Panc1 (cell line): ENCODE data around the gene KREMEN2. TPM values are rescaled to one million over a fixed set of nuclear protein-coding genes. Genes with fewer than 3 reads are reported as not detected.

ENCODE experiments used
- ATAC-seq: fragments of 200-7000 bp; cut with Tn5 transposase; 2 replicates; pipeline ENCODE4 v1.9.1; 2020; ENCODE audit warnings: mild to moderate bottlenecking, moderate library complexity
- BruUV-seq: library from RNA; stranded (reverse); fragments of 400-500 nt; replicated peaks from 2 replicates; lab custom pipeline; 2021; lab: Mats Ljungman, UMichigan
- CTCF ChIA-PET: fragments of 300-600 bp; sonication (Branson Sonifier 250); formaldehyde crosslinking; loops from one replicate; lab custom pipeline; 2022; ENCODE audit warnings: antibody characterized with exemption; lab: Charles Lee
- POLR2A ChIA-PET: fragments of 300-600 bp; sonication (Branson Sonifier 250); formaldehyde crosslinking; loops from one replicate; lab custom pipeline; 2022; ENCODE audit warnings: antibody characterized with exemption; lab: Charles Lee
- DNase-seq: peaks from one replicate; pipeline ENCODE4 v3.0.0-alpha.2; 2010; ENCODE audit warnings: low read depth, low spot score
- H3K27ac ChIP-seq: 2 replicates; pipeline ENCODE4 v1.5.1; 2011; ENCODE audit warnings: mild to moderate bottlenecking, low read length, inconsistent platforms
- H3K27me3 ChIP-seq: fragments of 200-500 bp; sonication (Bioruptor generic); 2 replicates; pipeline ENCODE4 v1.6.0; 2014; ENCODE audit warnings: low read length, inconsistent platforms; ENCODE audit not compliant: control insufficient read depth, insufficient read depth
- H3K36me3 ChIP-seq: fragments of 200-500 bp; sonication (Bioruptor generic); 2 replicates; pipeline ENCODE4 v1.5.1; 2014; ENCODE audit warnings: inconsistent platforms, mild to moderate bottlenecking, low read length, moderate library complexity; ENCODE audit not compliant: control insufficient read depth, insufficient read depth
- H3K4me1 ChIP-seq: 2 replicates; pipeline ENCODE4 v1.5.1; 2011; ENCODE audit warnings: inconsistent platforms, mild to moderate bottlenecking, low read length, moderate library complexity; ENCODE audit not compliant: control insufficient read depth, insufficient read depth
- H3K4me3 ChIP-seq, 2 experiments: 2 replicates each; pipeline ENCODE4 v1.5.1; 2011 to 2012; ENCODE audit warnings: low read depth in 2 of 2, low read length in 2 of 2, mild to moderate bottlenecking in 2 of 2, inconsistent platforms in 1 of 2, moderate library complexity in 1 of 2
- H3K9me3 ChIP-seq: fragments of 200-500 bp; sonication (Bioruptor generic); 2 replicates; pipeline ENCODE4 v1.5.1; 2014; ENCODE audit warnings: low read depth, mild to moderate bottlenecking, inconsistent platforms, low read length, moderate library complexity; ENCODE audit not compliant: control insufficient read depth, insufficient read depth
- POLR2AphosphoS5 ChIP-seq: IDR thresholded peaks from 2 replicates; pipeline ENCODE4 v1.6.1; 2012; ENCODE audit warnings: mild to moderate bottlenecking, low read depth, low read length, moderate library complexity
- SIN3A ChIP-seq: IDR thresholded peaks from 2 replicates; pipeline ENCODE4 v1.6.1; 2012; ENCODE audit warnings: low read depth, mild to moderate bottlenecking, low read length, moderate library complexity, borderline replicate concordance; ENCODE audit not compliant: insufficient read depth
- TCF7L2 ChIP-seq: IDR thresholded peaks from 2 replicates; pipeline ENCODE4 v1.6.1; 2011; ENCODE audit warnings: mild to moderate bottlenecking, low read depth, low read length, inconsistent platforms
- in situ Hi-C: cut with HindIII; loops from 2 replicates; pipeline ENCODE4 v1.10.0; 2016; ENCODE audit warnings: low sequenced_read_pairs, low pct_unique_long_range_greater_than_20kb
- intact Hi-C: fragments of 100-400 bp; cut with micrococcal nuclease; formaldehyde crosslinking; loops from one replicate; pipeline ENCODE4 v1.10.0; 2022; ENCODE audit not compliant: unreplicated experiment
- total RNA-seq: library from RNA; stranded (reverse); gene quantifications from one replicate; pipeline ENCODE4 v1.2.1, GENCODE V29; 2021; ENCODE audit not compliant: unreplicated experiment
- TF ChIP-seq, protein P1 (sequence below): fragments of 450-650 bp; IDR thresholded peaks from 2 replicates; pipeline ENCODE4 v1.5.1; 2017; ENCODE audit warnings: mild to moderate bottlenecking
- TF ChIP-seq, protein P2 (sequence below), 2 experiments: IDR thresholded peaks; 2 replicates each; pipeline ENCODE4 v1.6.1; 2011 to 2012; ENCODE audit warnings: low read depth in 2 of 2, control low read depth in 1 of 2, low read length in 1 of 2, mild to moderate bottlenecking in 1 of 2, moderate library complexity in 1 of 2; ENCODE audit not compliant: insufficient read depth in 1 of 2

KREMEN2 gene
- total RNA-seq, 1 experiment from 2014 or later: 10.8 TPM

DNA sequence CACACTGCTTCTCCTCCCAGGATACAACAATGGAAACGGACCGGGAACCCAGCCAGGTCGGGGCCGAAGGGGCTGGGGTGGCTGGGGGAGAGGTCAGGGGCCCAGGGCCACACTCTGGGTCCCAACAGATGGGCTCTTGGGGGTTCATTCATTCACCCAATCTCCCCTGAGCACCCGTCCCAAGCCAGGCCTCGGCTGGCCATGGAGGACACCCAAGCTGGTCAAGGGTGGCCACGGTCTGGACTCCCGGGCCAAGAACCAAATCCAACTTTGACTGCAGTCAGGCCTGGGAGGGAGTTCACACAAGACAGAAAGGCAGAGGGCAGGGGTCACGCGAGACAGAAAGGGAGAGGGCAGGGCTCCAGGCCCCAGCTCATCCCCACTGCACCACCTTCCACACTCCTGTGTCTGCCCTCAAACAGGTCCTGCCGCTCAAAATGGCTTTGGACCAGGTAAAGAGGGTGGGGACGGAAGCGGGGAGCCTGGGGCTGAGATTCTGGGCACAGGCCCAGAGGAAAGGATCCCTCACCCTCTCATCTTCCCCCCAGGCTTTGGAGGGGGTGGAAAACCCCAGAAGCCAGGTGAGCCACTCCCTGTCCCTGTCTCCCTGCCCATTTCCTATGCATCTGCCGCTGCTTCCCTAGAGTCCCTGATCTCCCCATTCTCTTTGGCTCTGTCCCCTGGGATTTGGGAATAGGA, 28.5 kb downstream of the KREMEN2 start:
- POLR2A ChIA-PET: no interaction called here
- BruUV-seq: no TSS peak
- H3K4me1 ChIP-seq: no peaks in the 10 kb centered on the region
- in situ Hi-C loops: no loop called here
- CTCF ChIA-PET: no interaction called here
- H3K9me3 ChIP-seq: no peaks in the 10 kb centered on the region
- no peak for TF ChIP-seq SIN3A
- no peak for TF ChIP-seq POLR2AphosphoS5
- TF ChIP-seq, protein P1, sequence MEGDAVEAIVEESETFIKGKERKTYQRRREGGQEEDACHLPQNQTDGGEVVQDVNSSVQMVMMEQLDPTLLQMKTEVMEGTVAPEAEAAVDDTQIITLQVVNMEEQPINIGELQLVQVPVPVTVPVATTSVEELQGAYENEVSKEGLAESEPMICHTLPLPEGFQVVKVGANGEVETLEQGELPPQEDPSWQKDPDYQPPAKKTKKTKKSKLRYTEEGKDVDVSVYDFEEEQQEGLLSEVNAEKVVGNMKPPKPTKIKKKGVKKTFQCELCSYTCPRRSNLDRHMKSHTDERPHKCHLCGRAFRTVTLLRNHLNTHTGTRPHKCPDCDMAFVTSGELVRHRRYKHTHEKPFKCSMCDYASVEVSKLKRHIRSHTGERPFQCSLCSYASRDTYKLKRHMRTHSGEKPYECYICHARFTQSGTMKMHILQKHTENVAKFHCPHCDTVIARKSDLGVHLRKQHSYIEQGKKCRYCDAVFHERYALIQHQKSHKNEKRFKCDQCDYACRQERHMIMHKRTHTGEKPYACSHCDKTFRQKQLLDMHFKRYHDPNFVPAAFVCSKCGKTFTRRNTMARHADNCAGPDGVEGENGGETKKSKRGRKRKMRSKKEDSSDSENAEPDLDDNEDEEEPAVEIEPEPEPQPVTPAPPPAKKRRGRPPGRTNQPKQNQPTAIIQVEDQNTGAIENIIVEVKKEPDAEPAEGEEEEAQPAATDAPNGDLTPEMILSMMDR: no peak
- TF ChIP-seq TCF7L2: no peak
- TF ChIP-seq, protein P2, sequence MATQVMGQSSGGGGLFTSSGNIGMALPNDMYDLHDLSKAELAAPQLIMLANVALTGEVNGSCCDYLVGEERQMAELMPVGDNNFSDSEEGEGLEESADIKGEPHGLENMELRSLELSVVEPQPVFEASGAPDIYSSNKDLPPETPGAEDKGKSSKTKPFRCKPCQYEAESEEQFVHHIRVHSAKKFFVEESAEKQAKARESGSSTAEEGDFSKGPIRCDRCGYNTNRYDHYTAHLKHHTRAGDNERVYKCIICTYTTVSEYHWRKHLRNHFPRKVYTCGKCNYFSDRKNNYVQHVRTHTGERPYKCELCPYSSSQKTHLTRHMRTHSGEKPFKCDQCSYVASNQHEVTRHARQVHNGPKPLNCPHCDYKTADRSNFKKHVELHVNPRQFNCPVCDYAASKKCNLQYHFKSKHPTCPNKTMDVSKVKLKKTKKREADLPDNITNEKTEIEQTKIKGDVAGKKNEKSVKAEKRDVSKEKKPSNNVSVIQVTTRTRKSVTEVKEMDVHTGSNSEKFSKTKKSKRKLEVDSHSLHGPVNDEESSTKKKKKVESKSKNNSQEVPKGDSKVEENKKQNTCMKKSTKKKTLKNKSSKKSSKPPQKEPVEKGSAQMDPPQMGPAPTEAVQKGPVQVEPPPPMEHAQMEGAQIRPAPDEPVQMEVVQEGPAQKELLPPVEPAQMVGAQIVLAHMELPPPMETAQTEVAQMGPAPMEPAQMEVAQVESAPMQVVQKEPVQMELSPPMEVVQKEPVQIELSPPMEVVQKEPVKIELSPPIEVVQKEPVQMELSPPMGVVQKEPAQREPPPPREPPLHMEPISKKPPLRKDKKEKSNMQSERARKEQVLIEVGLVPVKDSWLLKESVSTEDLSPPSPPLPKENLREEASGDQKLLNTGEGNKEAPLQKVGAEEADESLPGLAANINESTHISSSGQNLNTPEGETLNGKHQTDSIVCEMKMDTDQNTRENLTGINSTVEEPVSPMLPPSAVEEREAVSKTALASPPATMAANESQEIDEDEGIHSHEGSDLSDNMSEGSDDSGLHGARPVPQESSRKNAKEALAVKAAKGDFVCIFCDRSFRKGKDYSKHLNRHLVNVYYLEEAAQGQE (IDR thresholded peaks at IDR 0.05; ENCODE audit: insufficient read depth in 1 of 2, low read depth in 2 of 2, low read length in 1 of 2): no peak
- H3K27me3 ChIP-seq: no peaks in the 10 kb centered on the region
- DNase-seq: no peak
- no peak for ATAC-seq
- H3K36me3 ChIP-seq: no peaks in the 10 kb centered on the region
- no peak overlapping the region for H3K4me3 ChIP-seq
- no peak overlapping the region for H3K27ac ChIP-seq
- intact Hi-C loops: no loop called here

DNA sequence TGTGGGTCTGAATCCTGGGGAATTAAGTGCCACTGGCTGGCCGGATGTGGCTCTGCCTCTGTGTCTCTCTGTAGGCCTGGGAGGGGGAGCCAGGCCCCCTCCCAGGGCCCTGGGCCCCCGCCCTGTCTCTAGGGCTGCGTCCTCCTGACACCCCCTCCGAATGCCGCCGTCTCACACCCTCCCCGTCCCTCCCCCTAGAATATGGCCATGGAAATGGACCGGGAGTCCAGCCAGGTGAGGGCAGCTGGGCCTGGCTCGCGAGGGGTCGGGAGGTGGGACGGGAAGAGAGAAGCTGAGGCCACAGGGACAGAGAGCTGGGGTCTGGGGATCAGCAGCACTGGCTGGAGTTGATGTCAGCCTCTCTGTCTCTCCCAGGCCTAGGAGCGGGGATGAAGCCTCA, 32.2 kb downstream of the KREMEN2 start:
- H3K9me3 ChIP-seq: no peaks in the 10 kb centered on the region
- TF ChIP-seq TCF7L2 (no peak), POLR2AphosphoS5 (no peak), SIN3A (no peak)
- TF ChIP-seq, protein P1: no peak
- TF ChIP-seq, protein P2 (IDR thresholded peaks at IDR 0.05; ENCODE audit: insufficient read depth in 1 of 2, low read depth in 2 of 2, low read length in 1 of 2): no peak
- DNase-seq (no peak), ATAC-seq (no peak)
- H3K4me1 ChIP-seq: no peaks in the 10 kb centered on the region
- CTCF ChIA-PET: no interaction called here
- H3K4me3 ChIP-seq: no peak overlapping the region
- no peaks in the 10 kb centered on the region for H3K36me3 ChIP-seq
- H3K27ac ChIP-seq: no peak overlapping the region
- in situ Hi-C loops (no loop called here), intact Hi-C loops (no loop called here)
- POLR2A ChIA-PET: no interaction called here
- H3K27me3 ChIP-seq: no peaks in the 10 kb centered on the region
- no TSS peak for BruUV-seq
